ENCODE data around the gene BST2. TPM values are rescaled to one million over a fixed set of nuclear protein-coding genes. Genes with fewer than 3 reads are reported as not detected.

BST2 gene
- total and polyA plus RNA-seq, 4 donors: 25.6 to 239 (median 123) TPM

- 75% methylated on average over 7 of the region's 7 CpGs for WGBS
- TF ChIP-seq MAX (IDR thresholded peaks at IDR 0.05): no peak
- TF ChIP-seq ATF3 (IDR thresholded peaks at IDR 0.05): no peak
- peak; percentile 61 for TF ChIP-seq NR2F2 (IDR thresholded peaks at IDR 0.05)
- Histone ChIP-seq H3K36me3 (ENCODE audit: control insufficient read depth in 4 of 4, insufficient read depth in 3 of 4, low read depth in 1 of 4, low read length in 3 of 4) (no peaks in the 10 kb centered on the region), H3K27ac (ENCODE audit: low read depth in 1 of 2, low read length in 2 of 2) (no peak overlapping the region), H3K4me1 (ENCODE audit: control insufficient read depth in 4 of 4, insufficient read depth in 4 of 4, low read length in 3 of 4) (no peaks in the 10 kb centered on the region), H3K9ac (ENCODE audit: low read depth in 1 of 2, low read length in 2 of 2) (no peak overlapping the region), H3K4me3 (ENCODE audit: low read depth in 1 of 3, low read length in 3 of 3) (no peak overlapping the region), H3K27me3 (ENCODE audit: control insufficient read depth in 4 of 4, insufficient read depth in 4 of 4, low read length in 3 of 4) (no peaks in the 10 kb centered on the region), H3K9me3 (ENCODE audit: control insufficient read depth in 4 of 4, low read length in 3 of 4) (peaks cover 0 to 3% (median 0%) of the 10 kb centered on the region in 4 donors)
- no peak for DNase-seq (ENCODE audit: low spot score)
These were observed 29.8 kb upstream of the BST2 start for GRCh38 chr19:17435218-17435617.

GRCh38 chr19:17431417-17431816, 26.0 kb upstream of the BST2 start:
- no peaks in the 10 kb centered on the region for H3K36me3 ChIP-seq (ENCODE audit: control insufficient read depth in 4 of 4, insufficient read depth in 3 of 4, low read depth in 1 of 4, low read length in 3 of 4)
- H3K4me1 ChIP-seq (ENCODE audit: control insufficient read depth in 4 of 4, insufficient read depth in 4 of 4, low read length in 3 of 4): no peaks in the 10 kb centered on the region
- no peak overlapping the region for H3K4me3 ChIP-seq (ENCODE audit: low read depth in 1 of 3, low read length in 3 of 3)
- DNase-seq (ENCODE audit: low spot score): no peak
- H3K9me3 ChIP-seq (ENCODE audit: control insufficient read depth in 4 of 4, low read length in 3 of 4): peaks cover 0 to 3% (median 0%) of the 10 kb centered on the region in 4 donors
- no peaks in the 10 kb centered on the region for H3K27me3 ChIP-seq (ENCODE audit: control insufficient read depth in 4 of 4, insufficient read depth in 4 of 4, low read length in 3 of 4)
- TF ChIP-seq FOXA1 (IDR thresholded peaks at IDR 0.05): no peak
- TF ChIP-seq JUND (IDR thresholded peaks at IDR 0.05): no peak
- TF ChIP-seq ZBTB33 (IDR thresholded peaks at IDR 0.05): no peak
- TF ChIP-seq HNF4G (IDR thresholded peaks at IDR 0.05): no peak
- TF ChIP-seq EGR1 (IDR thresholded peaks at IDR 0.05; ENCODE audit: low read depth in 2 of 2): no peak
- no peak for TF ChIP-seq MAX (IDR thresholded peaks at IDR 0.05)
- no peak for TF ChIP-seq CTCF (IDR thresholded peaks at IDR 0.05; ENCODE audit: low read depth, low read length, missing input control)
- TF ChIP-seq FOXA2 (IDR thresholded peaks at IDR 0.05): no peak
- TF ChIP-seq TAF1 (conservative IDR thresholded peaks at IDR 0.05): no peak
- no peak for TF ChIP-seq HNF4A (conservative IDR thresholded peaks at IDR 0.05)
- TF ChIP-seq GABPA (IDR thresholded peaks at IDR 0.05 in 1 of 2, conservative IDR thresholded peaks at IDR 0.05 in 1 of 2): no peak
- TF ChIP-seq YY1 (IDR thresholded peaks at IDR 0.05): no peak
- no peak for TF ChIP-seq RAD21 (IDR thresholded peaks at IDR 0.05)
- TF ChIP-seq SP1 (IDR thresholded peaks at IDR 0.05): no peak
- no peak for TF ChIP-seq NR2F2 (IDR thresholded peaks at IDR 0.05)
- TF ChIP-seq RXRA (IDR thresholded peaks at IDR 0.05): no peak
- no peak for TF ChIP-seq ATF3 (IDR thresholded peaks at IDR 0.05)
- no peak for TF ChIP-seq REST (IDR thresholded peaks at IDR 0.05)
- WGBS: 94% methylated on average over 7 of the region's 7 CpGs
- H3K27ac ChIP-seq (ENCODE audit: low read depth in 1 of 2, low read length in 2 of 2): no peak overlapping the region
- H3K9ac ChIP-seq (ENCODE audit: low read depth in 1 of 2, low read length in 2 of 2): no peak overlapping the region

All from liver (tissue), 9 donors.